Measurements from ENCODE around the gene MCRS1. TPM values are rescaled to one million over a fixed set of nuclear protein-coding genes. Genes with fewer than 3 reads are reported as not detected.

The MCRS1 gene
- polyA plus RNA-seq, 2 donors: 40.0 to 45.0 TPM

DNA sequence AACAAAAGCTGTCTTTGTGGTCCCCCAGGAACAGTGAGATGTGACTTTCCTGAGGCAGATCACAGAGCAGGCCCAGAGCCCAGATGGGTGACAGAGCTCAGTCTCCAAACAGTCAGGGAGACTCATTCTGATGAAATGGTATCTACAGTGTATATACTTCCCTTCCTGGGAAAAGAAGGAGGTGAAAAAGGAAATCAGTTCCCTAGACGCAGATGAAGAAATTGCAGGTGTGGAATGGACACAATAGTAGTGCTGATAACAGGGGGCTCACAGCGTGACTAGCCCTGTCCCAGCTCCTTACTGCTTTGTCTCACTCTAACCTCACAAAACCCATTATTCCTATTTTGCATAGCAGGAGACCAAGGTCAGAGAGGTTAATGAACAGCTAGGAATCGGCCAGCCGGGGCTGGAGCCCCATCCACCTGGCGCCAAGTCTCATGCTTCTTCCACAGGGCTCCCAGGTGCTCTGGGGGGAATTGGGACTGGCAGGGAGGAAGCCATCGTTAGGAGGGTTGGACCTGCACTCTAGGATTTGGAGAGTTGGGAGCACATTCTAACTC is 17.2 kb downstream of the MCRS1 start:
- 72 to 82% methylated on average over 6 of the region's 6 CpGs for WGBS, 2 donors

DNA sequence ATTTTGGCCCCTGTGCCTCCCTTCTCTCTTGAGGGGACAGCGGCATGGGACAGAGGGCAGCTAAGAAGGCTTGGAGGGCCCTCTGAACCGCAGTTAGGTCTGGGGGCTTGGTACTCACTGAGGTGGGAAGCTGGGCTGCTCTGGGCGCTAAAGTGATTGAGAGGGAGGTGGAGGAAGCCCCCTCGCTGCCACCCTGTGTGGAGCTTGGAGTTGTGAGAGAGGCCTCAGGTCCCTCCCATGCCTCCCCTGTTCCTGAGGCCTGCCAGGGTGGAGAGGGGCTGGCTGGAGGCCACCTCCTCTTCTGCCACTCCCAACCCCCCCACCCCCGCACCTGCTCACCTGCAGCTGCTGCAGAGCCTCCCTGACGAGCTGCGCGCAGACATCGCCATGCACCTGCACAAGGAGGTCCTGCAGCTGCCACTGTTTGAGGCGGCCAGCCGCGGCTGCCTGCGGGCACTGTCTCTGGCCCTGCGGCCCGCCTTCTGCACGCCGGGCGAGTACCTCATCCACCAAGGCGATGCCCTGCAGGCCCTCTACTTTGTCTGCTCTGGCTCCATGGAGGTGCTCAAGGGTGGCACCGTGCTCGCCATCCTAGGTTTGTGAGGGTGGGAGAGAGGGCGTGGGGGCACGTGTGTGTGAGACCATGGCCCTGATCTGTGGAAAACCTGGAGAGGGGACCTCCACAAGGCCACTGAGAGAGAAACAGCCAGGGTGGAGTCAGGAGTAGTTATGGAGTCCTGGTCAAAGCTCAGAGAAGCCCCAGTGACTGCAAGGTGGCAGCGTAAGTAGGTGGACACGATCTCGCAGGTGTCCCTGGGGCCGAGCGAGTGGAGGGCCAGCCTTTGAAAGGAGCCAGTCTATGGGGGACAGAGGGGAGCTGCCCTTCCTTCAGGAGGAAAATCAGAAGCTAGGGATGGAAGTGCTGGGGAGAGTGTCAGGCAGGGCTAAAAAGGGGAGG is 17.9 kb downstream of the MCRS1 start:
- WGBS, 2 donors: 84 to 92% methylated on average over 28 of the region's 28 CpGs
- no peaks in the 10 kb centered on the region for H3K9me3 ChIP-seq (ENCODE audit: control insufficient read depth in 2 of 2, insufficient read depth in 1 of 2, low read depth in 1 of 2, low read length in 1 of 2)
- H3K27ac ChIP-seq (ENCODE audit: low read depth in 2 of 2, low read length in 1 of 2): no peak overlapping the region
- H3K36me3 ChIP-seq (ENCODE audit: control insufficient read depth in 2 of 2, insufficient read depth in 2 of 2, low read length in 1 of 2): no peaks in the 10 kb centered on the region
- no peaks in the 10 kb centered on the region for H3K27me3 ChIP-seq (ENCODE audit: control insufficient read depth in 1 of 2, insufficient read depth in 2 of 2, low read length in 2 of 2)
- peaks cover 0 to 10% of the 10 kb centered on the region in 2 donors for H3K4me1 ChIP-seq (ENCODE audit: control insufficient read depth in 2 of 2, insufficient read depth in 2 of 2, low read length in 1 of 2)
- H3K4me3 ChIP-seq (ENCODE audit: low read depth in 1 of 2, low read length in 2 of 2): no peak overlapping the region

More for the DNA sequence above, 17.2 kb downstream of the MCRS1 start:
- Histone ChIP-seq H3K4me1 (ENCODE audit: control insufficient read depth in 2 of 2, insufficient read depth in 2 of 2, low read length in 1 of 2) (peaks cover 0 to 10% of the 10 kb centered on the region in 2 donors), H3K9me3 (ENCODE audit: control insufficient read depth in 2 of 2, insufficient read depth in 1 of 2, low read depth in 1 of 2, low read length in 1 of 2) (no peaks in the 10 kb centered on the region), H3K4me3 (ENCODE audit: low read depth in 1 of 2, low read length in 2 of 2) (no peak overlapping the region), H3K27me3 (ENCODE audit: control insufficient read depth in 1 of 2, insufficient read depth in 2 of 2, low read length in 2 of 2) (no peaks in the 10 kb centered on the region), H3K27ac (ENCODE audit: low read depth in 2 of 2, low read length in 1 of 2) (no peak overlapping the region), H3K36me3 (ENCODE audit: control insufficient read depth in 2 of 2, insufficient read depth in 2 of 2, low read length in 1 of 2) (peaks cover under 1% of the 10 kb centered on the region in 2 donors)

GRCh38 chr12:49548822-49549648 is 18.9 kb downstream of the MCRS1 start:
- H3K4me3 ChIP-seq (ENCODE audit: low read depth in 1 of 2, low read length in 2 of 2): peak overlapping the region in 1 of 2 donors; percentile 4
- H3K27me3 ChIP-seq (ENCODE audit: control insufficient read depth in 1 of 2, insufficient read depth in 2 of 2, low read length in 2 of 2): no peaks in the 10 kb centered on the region
- H3K4me1 ChIP-seq (ENCODE audit: control insufficient read depth in 2 of 2, insufficient read depth in 2 of 2, low read length in 1 of 2): peaks cover 0 to 10% of the 10 kb centered on the region in 2 donors
- WGBS, 2 donors: 13 to 25% methylated on average over 58 to 70 of the region's 70 CpGs
- H3K36me3 ChIP-seq (ENCODE audit: control insufficient read depth in 2 of 2, insufficient read depth in 2 of 2, low read length in 1 of 2): no peaks in the 10 kb centered on the region
- no peak overlapping the region for H3K27ac ChIP-seq (ENCODE audit: low read depth in 2 of 2, low read length in 1 of 2)
- H3K9me3 ChIP-seq (ENCODE audit: control insufficient read depth in 2 of 2, insufficient read depth in 1 of 2, low read depth in 1 of 2, low read length in 1 of 2): no peaks in the 10 kb centered on the region

DNA sequence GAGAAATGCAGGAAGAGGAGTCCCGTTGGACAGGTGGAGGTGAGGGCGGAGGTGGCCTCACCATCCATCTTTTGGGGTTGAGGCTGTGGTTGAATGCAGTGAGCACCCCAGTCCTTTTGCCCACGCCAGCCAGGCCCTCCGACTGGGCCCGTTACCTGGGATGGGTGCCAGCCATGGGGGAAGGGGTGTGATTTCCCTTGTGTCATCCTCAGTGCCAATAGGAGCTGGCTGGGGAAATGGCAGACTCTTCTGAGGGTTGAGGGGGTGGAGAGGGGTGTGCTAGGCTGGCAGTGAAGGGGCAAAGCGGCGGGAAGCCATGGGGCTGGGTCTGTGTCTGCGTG is 19.5 kb downstream of the MCRS1 start:
- WGBS, 2 donors: 34 to 44% methylated on average over 8 of the region's 8 CpGs
- H3K4me3 ChIP-seq (ENCODE audit: low read depth in 1 of 2, low read length in 2 of 2): no peak overlapping the region
- H3K27ac ChIP-seq (ENCODE audit: low read depth in 2 of 2, low read length in 1 of 2): no peak overlapping the region
- no peaks in the 10 kb centered on the region for H3K27me3 ChIP-seq (ENCODE audit: control insufficient read depth in 1 of 2, insufficient read depth in 2 of 2, low read length in 2 of 2)
- H3K4me1 ChIP-seq (ENCODE audit: control insufficient read depth in 2 of 2, insufficient read depth in 2 of 2, low read length in 1 of 2): peaks cover 0 to 10% of the 10 kb centered on the region in 2 donors
- H3K36me3 ChIP-seq (ENCODE audit: control insufficient read depth in 2 of 2, insufficient read depth in 2 of 2, low read length in 1 of 2): no peaks in the 10 kb centered on the region
- H3K9me3 ChIP-seq (ENCODE audit: control insufficient read depth in 2 of 2, insufficient read depth in 1 of 2, low read depth in 1 of 2, low read length in 1 of 2): no peaks in the 10 kb centered on the region

DNA sequence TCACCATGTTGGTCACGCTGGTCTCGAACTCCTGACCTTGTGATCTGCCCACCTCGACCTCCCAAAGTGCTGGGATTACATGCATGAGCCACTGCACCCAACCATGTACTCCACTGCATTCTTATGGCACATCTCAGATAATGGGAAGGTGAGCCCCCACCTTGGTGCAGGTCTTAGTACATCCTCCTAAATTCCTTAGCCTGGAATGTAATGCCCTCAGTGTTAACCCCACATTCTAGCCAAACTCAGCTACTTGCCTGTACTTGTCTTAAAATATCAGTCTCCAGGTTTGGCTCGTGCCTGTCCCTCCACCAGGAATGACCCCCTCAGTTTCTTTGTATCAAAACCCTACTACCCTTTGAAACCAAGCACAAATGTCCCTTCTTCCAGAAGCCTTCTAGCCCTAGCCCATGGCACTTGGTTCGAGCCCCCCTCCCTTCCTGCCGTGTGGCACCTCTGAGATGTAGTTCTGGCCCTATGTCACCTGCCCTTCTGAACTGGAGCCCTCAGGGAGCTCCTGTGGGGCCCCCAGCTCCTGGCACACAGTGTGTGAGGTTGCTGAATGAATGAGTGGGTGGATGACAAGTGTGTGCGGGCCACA is 20.8 kb downstream of the MCRS1 start:
- no peak overlapping the region for H3K4me3 ChIP-seq (ENCODE audit: low read depth in 1 of 2, low read length in 2 of 2)
- H3K27ac ChIP-seq (ENCODE audit: low read depth in 2 of 2, low read length in 1 of 2): no peak overlapping the region
- H3K27me3 ChIP-seq (ENCODE audit: control insufficient read depth in 1 of 2, insufficient read depth in 2 of 2, low read length in 2 of 2): no peaks in the 10 kb centered on the region
- 64 to 74% methylated on average over 7 of the region's 7 CpGs for WGBS, 2 donors
- no peaks in the 10 kb centered on the region for H3K36me3 ChIP-seq (ENCODE audit: control insufficient read depth in 2 of 2, insufficient read depth in 2 of 2, low read length in 1 of 2)
- H3K9me3 ChIP-seq (ENCODE audit: control insufficient read depth in 2 of 2, insufficient read depth in 1 of 2, low read depth in 1 of 2, low read length in 1 of 2): no peaks in the 10 kb centered on the region
- peaks cover 0 to 11% of the 10 kb centered on the region in 2 donors for H3K4me1 ChIP-seq (ENCODE audit: control insufficient read depth in 2 of 2, insufficient read depth in 2 of 2, low read length in 1 of 2)

- peaks cover 0 to 11% of the 10 kb centered on the region in 2 donors for H3K4me1 ChIP-seq (ENCODE audit: control insufficient read depth in 2 of 2, insufficient read depth in 2 of 2, low read length in 1 of 2)
- no peak overlapping the region for H3K4me3 ChIP-seq (ENCODE audit: low read depth in 1 of 2, low read length in 2 of 2)
- no peaks in the 10 kb centered on the region for H3K9me3 ChIP-seq (ENCODE audit: control insufficient read depth in 2 of 2, insufficient read depth in 1 of 2, low read depth in 1 of 2, low read length in 1 of 2)
- 64 to 83% methylated on average over 3 of the region's 3 CpGs for WGBS, 2 donors
- H3K36me3 ChIP-seq (ENCODE audit: control insufficient read depth in 2 of 2, insufficient read depth in 2 of 2, low read length in 1 of 2): no peaks in the 10 kb centered on the region
- H3K27ac ChIP-seq (ENCODE audit: low read depth in 2 of 2, low read length in 1 of 2): no peak overlapping the region
- H3K27me3 ChIP-seq (ENCODE audit: control insufficient read depth in 1 of 2, insufficient read depth in 2 of 2, low read length in 2 of 2): no peaks in the 10 kb centered on the region
Measured at GRCh38 chr12:49546481-49546880, 21.5 kb downstream of the MCRS1 start.

- no peaks in the 10 kb centered on the region for H3K27me3 ChIP-seq (ENCODE audit: control insufficient read depth in 1 of 2, insufficient read depth in 2 of 2, low read length in 2 of 2)
- H3K36me3 ChIP-seq (ENCODE audit: control insufficient read depth in 2 of 2, insufficient read depth in 2 of 2, low read length in 1 of 2): no peaks in the 10 kb centered on the region
- H3K4me1 ChIP-seq (ENCODE audit: control insufficient read depth in 2 of 2, insufficient read depth in 2 of 2, low read length in 1 of 2): peaks cover 0 to 11% of the 10 kb centered on the region in 2 donors
- H3K27ac ChIP-seq (ENCODE audit: low read depth in 2 of 2, low read length in 1 of 2): no peak overlapping the region
- no peaks in the 10 kb centered on the region for H3K9me3 ChIP-seq (ENCODE audit: control insufficient read depth in 2 of 2, insufficient read depth in 1 of 2, low read depth in 1 of 2, low read length in 1 of 2)
- 83 to 84% methylated on average over 4 of the region's 4 CpGs for WGBS, 2 donors
- no peak overlapping the region for H3K4me3 ChIP-seq (ENCODE audit: low read depth in 1 of 2, low read length in 2 of 2)
Measured at GRCh38 chr12:49545815-49546214, 22.1 kb downstream of the MCRS1 start.

GRCh38 chr12:49543914-49544815 is 23.8 kb downstream of the MCRS1 start:
- peaks cover 0 to 5% of the 10 kb centered on the region in 2 donors for H3K27me3 ChIP-seq (ENCODE audit: control insufficient read depth in 1 of 2, insufficient read depth in 2 of 2, low read length in 2 of 2)
- WGBS, 2 donors: 50 to 52% methylated on average over 37 to 39 of the region's 39 CpGs
- no peak overlapping the region for H3K4me3 ChIP-seq (ENCODE audit: low read depth in 1 of 2, low read length in 2 of 2)
- H3K27ac ChIP-seq (ENCODE audit: low read depth in 2 of 2, low read length in 1 of 2): no peak overlapping the region
- H3K4me1 ChIP-seq (ENCODE audit: control insufficient read depth in 2 of 2, insufficient read depth in 2 of 2, low read length in 1 of 2): peaks cover 0 to 7% of the 10 kb centered on the region in 2 donors
- H3K9me3 ChIP-seq (ENCODE audit: control insufficient read depth in 2 of 2, insufficient read depth in 1 of 2, low read depth in 1 of 2, low read length in 1 of 2): no peaks in the 10 kb centered on the region
- H3K36me3 ChIP-seq (ENCODE audit: control insufficient read depth in 2 of 2, insufficient read depth in 2 of 2, low read length in 1 of 2): no peaks in the 10 kb centered on the region
